K562 (cell line): ENCODE data around the gene LSR. TPM values are rescaled to one million over a fixed set of nuclear protein-coding genes. Genes with fewer than 3 reads are reported as not detected.

Experiments used
- ARNT ChIP-seq, 2 experiments: fragments of 450-650 bp; IDR thresholded peaks; 2 replicates each; pipeline ENCODE4 v1.6.1; 2016; ENCODE audit warnings: mild to moderate bottlenecking in 1 of 2
- ETV5 ChIP-seq: sonication (generic); formaldehyde crosslinking; IDR thresholded peaks from 2 replicates; pipeline ENCODE4 v1.4.0; 2020; ENCODE audit warnings: low read depth, mild to moderate bottlenecking, missing genetic modification reagents
- HBP1 ChIP-seq: fragments of 450-650 bp; formaldehyde crosslinking; IDR thresholded peaks from 2 replicates; pipeline ENCODE4 v1.4.0; 2022; ENCODE audit warnings: missing genetic modification characterization
- ILK ChIP-seq: fragments of 450-650 bp; IDR thresholded peaks from 2 replicates; pipeline ENCODE4 v1.6.1; 2016; ENCODE audit warnings: missing genetic modification characterization, low read depth, mild to moderate bottlenecking, missing compliant biosample characterization, moderate library complexity, borderline replicate concordance
- MTA2 ChIP-seq: fragments of 450-650 bp; IDR thresholded peaks from 2 replicates; pipeline ENCODE4 v1.6.1; 2016; ENCODE audit warnings: low read depth
- NR2C1 ChIP-seq, 2 experiments: fragments of 450-650 bp; IDR thresholded peaks; 2 replicates each; pipeline ENCODE4 v1.6.1; 2017; ENCODE audit warnings: mild to moderate bottlenecking in 2 of 2, antibody characterized with exemption in 1 of 2, inconsistent platforms in 1 of 2, missing compliant biosample characterization in 1 of 2, missing genetic modification characterization in 1 of 2
- PHF21A ChIP-seq: fragments of 450-650 bp; IDR thresholded peaks from 2 replicates; pipeline ENCODE4 v1.6.1; 2017; ENCODE audit warnings: low read depth, borderline replicate concordance
- PHF8 ChIP-seq: fragments of 200-600 bp; sonication (generic); IDR thresholded peaks from 2 replicates; pipeline ENCODE4 v1.6.1; 2012; ENCODE audit warnings: mixed run types, mild to moderate bottlenecking, inconsistent platforms, low read length, moderate library complexity, borderline replicate concordance
- POLR2G ChIP-seq: fragments of 200-400 bp; formaldehyde crosslinking; IDR thresholded peaks from 2 replicates; pipeline ENCODE4 v1.6.1; 2017; ENCODE audit warnings: low read depth, mild to moderate bottlenecking, antibody characterized with exemption, low read length, moderate library complexity
- PRPF4 ChIP-seq: fragments of 200-400 bp; formaldehyde crosslinking; IDR thresholded peaks from one replicate; pipeline ENCODE4 v1.6.1; 2017; ENCODE audit warnings: low read length, low read depth, mild to moderate bottlenecking; ENCODE audit not compliant: insufficient read depth, poor library complexity, severe bottlenecking
- SMARCE1 ChIP-seq: fragments of 450-650 bp; IDR thresholded peaks from 2 replicates; pipeline ENCODE4 v1.7.1; 2016; ENCODE audit warnings: mild to moderate bottlenecking
- TARDBP ChIP-seq: fragments of 450-650 bp; IDR thresholded peaks from 2 replicates; pipeline ENCODE4 v1.6.1; 2016
- THRB ChIP-seq: fragments of 450-650 bp; formaldehyde crosslinking; conservative IDR thresholded peaks from 2 replicates; pipeline ENCODE4 v1.4.0; 2022; ENCODE audit warnings: mild to moderate bottlenecking, missing genetic modification characterization
- ZBTB12 ChIP-seq: fragments of 250-450 bp; sonication (Bioruptor Pico); IDR thresholded peaks from 2 replicates; pipeline ENCODE4 v1.4.0; 2020
- ZNF41 ChIP-seq: fragments of 250-450 bp; sonication (Bioruptor Pico); conservative IDR thresholded peaks from 2 replicates; pipeline ENCODE4 v1.4.0; 2020; ENCODE audit warnings: mild to moderate bottlenecking
- ZNF584 ChIP-seq: fragments of 200-800 bp; sonication (Bioruptor generic); IDR thresholded peaks from 2 replicates; pipeline ENCODE4 v1.6.1; 2016; ENCODE audit warnings: low read depth, mild to moderate bottlenecking, missing genetic modification characterization, missing compliant biosample characterization
- ZNF639 ChIP-seq, 2 experiments: fragments of 200-800 bp in 1 of 2; sonication (Bioruptor generic) in 1 of 2; sonication (generic) in 1 of 2; formaldehyde crosslinking in 1 of 2; IDR thresholded peaks in 1 of 2; conservative IDR thresholded peaks in 1 of 2; 2 replicates each; pipeline versions ENCODE4 v1.5.0 to v1.6.1; 2016 to 2020; ENCODE audit warnings: missing compliant biosample characterization in 1 of 2, missing genetic modification characterization in 1 of 2, missing genetic modification reagents in 1 of 2
- ZNF764 ChIP-seq: fragments of 250-450 bp; sonication (Bioruptor Pico); IDR thresholded peaks from 2 replicates; pipeline ENCODE4 v1.4.0; 2020; ENCODE audit warnings: low read depth, mild to moderate bottlenecking, moderate library complexity
- polyA plus RNA-seq, 8 experiments: library from polyadenylated mRNA; depleted of rRNA in 4 of 8; stranded (reverse) in 5 of 8; unstranded in 3 of 8; fragments of >200 nt; fragmentation: Nextera tagmentation in 2 of 8; fragmentation: Illumina TruSeq in 1 of 8; extraction: Ambion mirVana in 2 of 8; extraction: Trizol in 1 of 8; gene quantifications; 2 replicates each; pipeline versions ENCODE4 v1.2.1 to v1.2.3, GENCODE V29; 2011 to 2014; ENCODE audit warnings: inconsistent platforms in 1 of 8, missing spikeins in 1 of 8
- total RNA-seq, 7 experiments: library from RNA; depleted of rRNA in 6 of 7; stranded (reverse); fragments of >200 nt in 6 of 7; fragmentation: Illumina TruSeq in 2 of 7; extraction: Trizol in 2 of 7; gene quantifications; 2 replicates each; pipeline versions ENCODE4 v1.2.1 to v1.2.3, GENCODE V29; 2011 to 2021; ENCODE audit warnings: low replicate concordance in 1 of 7
- TF ChIP-seq, protein P1 (sequence below), 3 experiments: IDR thresholded peaks in 2 of 3; conservative IDR thresholded peaks in 1 of 3; 2 replicates each; pipeline ENCODE4 v1.5.1; 2011 to 2012; ENCODE audit warnings: low read length in 3 of 3, mild to moderate bottlenecking in 3 of 3, control low read depth in 2 of 3, improper control_type of control experiment in 1 of 3, inconsistent platforms in 1 of 3, low read depth in 1 of 3, mixed read lengths in 1 of 3, moderate library complexity in 1 of 3; ENCODE audit not compliant: insufficient read depth in 2 of 3

LSR gene
- total and polyA plus RNA-seq, 9 of the 15 experiments (the other 6 are each of a cell fraction or from before 2014, with no cell fraction given) = 0.44 to 87.9 (median 28.0) TPM

DNA sequence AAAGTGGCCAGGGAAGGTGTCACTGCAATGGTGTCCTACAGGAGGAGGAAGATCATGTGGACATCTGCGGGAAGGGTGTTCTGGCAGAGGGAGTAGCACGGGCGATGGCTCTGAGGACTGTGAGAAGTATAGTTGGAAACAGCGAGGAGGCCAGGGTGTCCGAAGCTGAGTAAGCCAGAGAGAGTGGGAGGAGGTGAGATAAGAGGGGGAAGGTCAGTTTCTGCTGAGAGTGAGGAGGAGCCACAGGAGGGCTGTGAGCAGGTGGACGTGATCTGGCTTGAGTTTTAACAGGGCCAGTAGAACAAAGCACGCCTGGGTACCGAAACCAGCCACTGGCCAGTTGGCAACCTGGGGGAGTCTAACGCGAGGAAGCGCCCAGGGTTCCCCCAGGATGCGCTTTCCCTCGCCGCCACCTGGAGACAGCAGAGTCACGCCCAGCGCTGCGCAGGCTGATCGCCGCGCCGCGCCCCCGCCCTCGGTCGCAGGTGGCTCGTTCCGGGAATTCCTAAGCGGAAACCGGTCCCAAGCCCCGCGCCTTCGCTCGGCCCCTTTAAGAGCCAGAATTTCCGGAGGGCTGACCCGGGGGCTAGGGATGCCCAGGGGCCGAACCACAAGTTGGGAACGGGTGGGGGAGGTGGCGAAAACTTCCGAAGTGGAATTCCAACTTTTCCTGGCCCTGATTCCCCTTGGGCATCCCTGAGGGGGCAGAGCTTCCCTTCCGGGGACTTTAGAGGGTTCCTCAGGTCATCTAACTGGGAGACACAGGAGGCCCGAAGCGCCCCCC, 1.1 kb upstream of the LSR start (continued):
- TF ChIP-seq PRPF4 = peak; percentile 9
- no peak for TF ChIP-seq ZNF764 (CRISPR knock-in tag)
- TF ChIP-seq NR2C1 (IDR thresholded peaks at IDR 0.05) = peak; percentile 25; the same call in 1 of the 2 replicates
- TF ChIP-seq NR2C1 (tag; IDR thresholded peaks at IDR 0.05) = peak; percentile 63
- TF ChIP-seq ZNF41 = no peak
- TF ChIP-seq POLR2G = peak; percentile 58
- TF ChIP-seq, protein P1, sequence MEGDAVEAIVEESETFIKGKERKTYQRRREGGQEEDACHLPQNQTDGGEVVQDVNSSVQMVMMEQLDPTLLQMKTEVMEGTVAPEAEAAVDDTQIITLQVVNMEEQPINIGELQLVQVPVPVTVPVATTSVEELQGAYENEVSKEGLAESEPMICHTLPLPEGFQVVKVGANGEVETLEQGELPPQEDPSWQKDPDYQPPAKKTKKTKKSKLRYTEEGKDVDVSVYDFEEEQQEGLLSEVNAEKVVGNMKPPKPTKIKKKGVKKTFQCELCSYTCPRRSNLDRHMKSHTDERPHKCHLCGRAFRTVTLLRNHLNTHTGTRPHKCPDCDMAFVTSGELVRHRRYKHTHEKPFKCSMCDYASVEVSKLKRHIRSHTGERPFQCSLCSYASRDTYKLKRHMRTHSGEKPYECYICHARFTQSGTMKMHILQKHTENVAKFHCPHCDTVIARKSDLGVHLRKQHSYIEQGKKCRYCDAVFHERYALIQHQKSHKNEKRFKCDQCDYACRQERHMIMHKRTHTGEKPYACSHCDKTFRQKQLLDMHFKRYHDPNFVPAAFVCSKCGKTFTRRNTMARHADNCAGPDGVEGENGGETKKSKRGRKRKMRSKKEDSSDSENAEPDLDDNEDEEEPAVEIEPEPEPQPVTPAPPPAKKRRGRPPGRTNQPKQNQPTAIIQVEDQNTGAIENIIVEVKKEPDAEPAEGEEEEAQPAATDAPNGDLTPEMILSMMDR (IDR thresholded peaks at IDR 0.05 in 2 of 3, conservative IDR thresholded peaks at IDR 0.05 in 1 of 3; ENCODE audit: insufficient read depth in 2 of 3, low read depth in 1 of 3, low read length in 3 of 3) = peak; percentile 66 to 77 (median 67)
- TF ChIP-seq SMARCE1 = peak; percentile 82
- TF ChIP-seq ETV5 = 0 out of 2 replicates have a peak, but pooled peaks have one; percentile 50
- TF ChIP-seq PHF8 = peak; percentile 37; the same call in 1 of the 2 replicates
- TF ChIP-seq THRB = peak; percentile 83; the same call in 1 of the 2 replicates
- peak; percentile 26; the same call in 1 of the 2 replicates for TF ChIP-seq TARDBP
- no peak for TF ChIP-seq ILK (tag)
- peak; percentile 12 for TF ChIP-seq MTA2
- TF ChIP-seq ZNF584 (CRISPR knock-in tag) = no peak
- peak; percentile 66 to 87 for TF ChIP-seq ARNT (IDR thresholded peaks at IDR 0.05)
- no peak for TF ChIP-seq ZBTB12 (CRISPR knock-in tag)
- TF ChIP-seq PHF21A = peak; percentile 43; the same call in 1 of the 2 replicates
- no peak for TF ChIP-seq HBP1 (CRISPR knock-in tag)
- peak in 1 of 2 experiments; percentile 71; a peak in 2 of 4 replicates for TF ChIP-seq ZNF639 (CRISPR knock-in tag; conservative IDR thresholded peaks at IDR 0.05 in 1 of 2, IDR thresholded peaks at IDR 0.05 in 1 of 2)
